Small intestine (tissue), 7 donors: ENCODE measurements around the gene WDR1. TPM values are rescaled to one million over a fixed set of nuclear protein-coding genes. Genes with fewer than 3 reads are reported as not detected.

ENCODE experiments used
- DNase-seq, 2 donors: peaks; one replicate each; pipeline versions ENCODE4 v3.0.0 to v3.0.0-alpha.2; 2013
- FAIRE-seq: peaks from 2 replicates; lab custom pipeline; 2012; peaks lifted over from hg19 to GRCh38; lab: Jason Lieb, UNC
- H3K27ac ChIP-seq, 3 donors: one replicate each; pipeline ENCODE4 v1.5.1; 2013; ENCODE audit warnings: low read length in 2 of 3, mild to moderate bottlenecking in 2 of 3, control low read depth in 1 of 3, inconsistent platforms in 1 of 3, low read depth in 1 of 3, moderate library complexity in 1 of 3
- H3K27me3 ChIP-seq, 3 donors: one replicate each; pipeline ENCODE4 v1.6.1; 2013; ENCODE audit warnings: low read length in 3 of 3, inconsistent platforms in 1 of 3; ENCODE audit not compliant: control insufficient read depth in 3 of 3, insufficient read depth in 3 of 3
- H3K36me3 ChIP-seq, 3 donors: one replicate each; pipeline ENCODE4 v1.6.1; 2013; ENCODE audit warnings: low read length in 3 of 3, inconsistent platforms in 1 of 3, low read depth in 1 of 3, mild to moderate bottlenecking in 1 of 3, moderate library complexity in 1 of 3; ENCODE audit not compliant: control insufficient read depth in 3 of 3, insufficient read depth in 2 of 3
- H3K4me1 ChIP-seq, 3 donors: one replicate each; pipeline ENCODE4 v1.6.1; 2013; ENCODE audit warnings: low read length in 2 of 3, inconsistent platforms in 1 of 3, low read depth in 1 of 3, mild to moderate bottlenecking in 1 of 3, moderate library complexity in 1 of 3; ENCODE audit not compliant: control insufficient read depth in 3 of 3, insufficient read depth in 2 of 3
- H3K4me3 ChIP-seq, 3 donors: one replicate each; pipeline ENCODE4 v1.5.1; 2013; ENCODE audit warnings: low read length in 3 of 3, control low read depth in 1 of 3, inconsistent platforms in 1 of 3, low read depth in 1 of 3, mild to moderate bottlenecking in 1 of 3, moderate library complexity in 1 of 3
- H3K9me3 ChIP-seq, 2 donors: one replicate each; pipeline ENCODE4 v1.6.1; 2013; ENCODE audit warnings: low read depth in 1 of 2, low read length in 1 of 2; ENCODE audit not compliant: control insufficient read depth in 2 of 2, insufficient read depth in 1 of 2
- WGBS, 3 donors: extraction: QIAGEN DNeasy Blood & Tissue Kit; methylation state at CpG; one replicate each; pipeline ENCODE4 v1.1.7; 2013; 5-methylcytosine and 5-hydroxymethylcytosine counted together
- polyA plus RNA-seq, 4 donors: library from polyadenylated mRNA; stranded (reverse) in 3 of 4; unstranded in 1 of 4; fragments of 200-250 nt in 3 of 4; fragments of 120-200 nt in 1 of 4; gene quantifications; one replicate each; pipeline versions ENCODE4 v1.2.1 to v1.2.3, GENCODE V29; 2013
- donor health status: healthy with polysubstance abuse.
- donor health status: control.
- donor health status: control.
- donor health status: Bipolar disorder and iron deficiency.
- donor health status: healthy.

The WDR1 gene
- polyA plus RNA-seq, 4 donors = 147 to 196 (median 165) TPM

DNA sequence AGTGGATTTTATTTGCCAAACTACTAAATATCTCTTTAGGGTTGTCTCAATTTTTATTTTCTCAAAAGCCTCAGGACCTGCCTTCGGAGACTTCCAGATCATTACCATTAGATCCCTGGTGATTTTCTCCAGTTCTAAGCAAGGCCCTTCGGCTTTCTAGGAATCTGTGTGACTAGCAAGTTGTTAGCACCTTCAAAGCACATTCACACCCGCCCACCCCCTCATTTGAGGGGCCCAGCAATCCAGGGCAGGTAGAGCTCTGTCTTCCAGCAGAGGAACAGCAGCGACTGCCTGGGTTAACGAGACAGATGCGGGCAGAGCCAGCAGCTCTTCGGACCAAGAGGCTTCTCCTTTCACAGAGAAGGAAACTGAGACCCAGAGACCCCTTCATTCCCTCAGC is 2.0 kb downstream of the WDR1 start:
- DNase-seq (no peak), FAIRE-seq (no peak)
- 71 to 75% (median 71%) methylated on average over 7 of the region's 7 CpGs for WGBS, 3 donors

GRCh38 chr4:10114147-10114546 is 2.5 kb downstream of the WDR1 start:
- no peak for FAIRE-seq
- no peak for DNase-seq
- no peaks in the 10 kb centered on the region for H3K27me3 ChIP-seq
- no peaks in the 10 kb centered on the region for H3K9me3 ChIP-seq
- H3K27ac ChIP-seq = no peak overlapping the region
- H3K4me3 ChIP-seq = no peak overlapping the region
- peaks cover 18 to 66% (median 30%) of the 10 kb centered on the region in 3 donors for H3K36me3 ChIP-seq
- H3K4me1 ChIP-seq = peaks cover 17 to 33% (median 24%) of the 10 kb centered on the region in 3 donors
- WGBS, 3 donors = 71 to 80% (median 76%) methylated on average over 4 of the region's 4 CpGs

More for the DNA sequence above, 2.0 kb downstream of the WDR1 start:
- H3K4me3 ChIP-seq = peak overlapping the region in 1 of 3 donors; percentile 95
- H3K4me1 ChIP-seq = peaks cover 15 to 36% (median 19%) of the 10 kb centered on the region in 3 donors
- H3K27me3 ChIP-seq = no peaks in the 10 kb centered on the region
- H3K36me3 ChIP-seq = peaks cover 18 to 61% (median 28%) of the 10 kb centered on the region in 3 donors
- H3K9me3 ChIP-seq = no peaks in the 10 kb centered on the region
- peak overlapping the region in 1 of 3 donors; percentile 86 for H3K27ac ChIP-seq

- peaks cover 18 to 72% (median 30%) of the 10 kb centered on the region in 3 donors for H3K36me3 ChIP-seq
- 67 to 76% (median 75%) methylated on average over 12 of the region's 12 CpGs for WGBS, 3 donors
- H3K4me3 ChIP-seq = no peak overlapping the region
- no peak overlapping the region for H3K27ac ChIP-seq
- H3K4me1 ChIP-seq = peaks cover 17 to 30% (median 28%) of the 10 kb centered on the region in 3 donors
- no peaks in the 10 kb centered on the region for H3K27me3 ChIP-seq
- DNase-seq (no peak), FAIRE-seq (no peak)
- H3K9me3 ChIP-seq = no peaks in the 10 kb centered on the region
Measured at GRCh38 chr4:10113362-10114047, 3.1 kb downstream of the WDR1 start.

DNA sequence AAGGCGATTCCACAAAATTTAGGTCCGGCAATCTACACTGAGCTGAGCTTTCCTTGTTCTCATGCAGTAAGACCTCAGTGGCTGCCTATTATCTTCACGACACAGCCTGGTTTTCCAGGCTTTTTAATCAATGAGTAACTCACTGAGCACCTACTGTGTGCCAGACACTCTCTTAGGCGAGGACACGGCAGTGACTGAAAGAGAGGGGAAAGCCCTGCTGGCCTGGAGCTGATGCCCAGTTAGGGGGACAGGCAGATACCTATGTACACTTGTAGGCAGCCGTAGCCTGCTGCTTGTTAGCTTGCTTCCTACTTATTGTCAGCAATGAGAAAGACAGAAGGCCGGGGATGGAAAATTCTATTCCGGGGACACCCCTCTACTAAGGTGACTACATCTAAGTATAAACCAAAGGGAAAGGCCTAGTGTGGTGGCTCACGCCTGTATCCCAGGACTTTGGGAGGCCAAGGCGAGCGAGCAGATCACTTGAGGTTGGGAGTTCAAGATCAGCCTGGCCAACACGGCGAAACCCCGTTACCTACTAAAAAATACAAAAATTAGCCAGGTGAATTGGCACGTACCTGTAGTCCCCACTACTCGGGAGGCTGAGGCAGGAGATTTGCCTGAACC is 3.8 kb downstream of the WDR1 start:
- 90 to 95% (median 94%) methylated on average over 16 of the region's 16 CpGs for WGBS, 3 donors
- no peaks in the 10 kb centered on the region for H3K27me3 ChIP-seq
- DNase-seq (no peak), FAIRE-seq (no peak)
- no peaks in the 10 kb centered on the region for H3K9me3 ChIP-seq
- peaks cover 24 to 80% (median 30%) of the 10 kb centered on the region in 3 donors for H3K36me3 ChIP-seq
- H3K4me3 ChIP-seq = no peak overlapping the region
- H3K4me1 ChIP-seq = peaks cover 17 to 33% (median 24%) of the 10 kb centered on the region in 3 donors
- no peak overlapping the region for H3K27ac ChIP-seq

GRCh38 chr4:10111067-10111801 is 5.4 kb downstream of the WDR1 start:
- H3K27ac ChIP-seq = no peak overlapping the region
- H3K4me1 ChIP-seq = peaks cover 22 to 44% (median 34%) of the 10 kb centered on the region in 3 donors
- 75 to 89% (median 83%) methylated on average over 13 of the region's 13 CpGs for WGBS, 3 donors
- H3K9me3 ChIP-seq = no peaks in the 10 kb centered on the region
- peaks cover 24 to 95% (median 30%) of the 10 kb centered on the region in 3 donors for H3K36me3 ChIP-seq
- DNase-seq (no peak), FAIRE-seq (no peak)
- H3K27me3 ChIP-seq = no peaks in the 10 kb centered on the region
- H3K4me3 ChIP-seq = no peak overlapping the region

- no peaks in the 10 kb centered on the region for H3K27me3 ChIP-seq
- peak overlapping the region in 1 of 3 donors; percentile 6 for H3K27ac ChIP-seq
- H3K4me1 ChIP-seq = peaks cover 22 to 52% (median 30%) of the 10 kb centered on the region in 3 donors
- no peak overlapping the region for H3K4me3 ChIP-seq
- WGBS, 3 donors = 87 to 96% (median 89%) methylated on average over 11 of the region's 11 CpGs
- H3K36me3 ChIP-seq = peaks cover 24 to 89% (median 28%) of the 10 kb centered on the region in 3 donors
- DNase-seq = no peak
- H3K9me3 ChIP-seq = no peaks in the 10 kb centered on the region
- no peak for FAIRE-seq
Measured at GRCh38 chr4:10109995-10110670, 6.5 kb downstream of the WDR1 start.

GRCh38 chr4:10108818-10109783 is 7.5 kb downstream of the WDR1 start:
- WGBS, 3 donors = 63 to 68% (median 67%) methylated on average over 17 of the region's 17 CpGs
- Histone ChIP-seq H3K4me3 (no peak overlapping the region), H3K27ac (peak overlapping the region in 2 of 3 donors; percentile 6 to 63), H3K9me3 (no peaks in the 10 kb centered on the region), H3K4me1 (peaks cover 17 to 49% (median 25%) of the 10 kb centered on the region in 3 donors), H3K36me3 (peaks cover 21 to 88% (median 27%) of the 10 kb centered on the region in 3 donors), H3K27me3 (no peaks in the 10 kb centered on the region)
- FAIRE-seq = no peak
- DNase-seq = peak in 1 of 2 donors; percentile 40
